ENCODE data around the gene MAMDC4.
"Not testable (repeated sequence)": the region's sequence is repeated elsewhere in the genome, so short reads cannot be mapped to it uniquely, and the experiment has no call there.

MAMDC4 gene

DNA sequence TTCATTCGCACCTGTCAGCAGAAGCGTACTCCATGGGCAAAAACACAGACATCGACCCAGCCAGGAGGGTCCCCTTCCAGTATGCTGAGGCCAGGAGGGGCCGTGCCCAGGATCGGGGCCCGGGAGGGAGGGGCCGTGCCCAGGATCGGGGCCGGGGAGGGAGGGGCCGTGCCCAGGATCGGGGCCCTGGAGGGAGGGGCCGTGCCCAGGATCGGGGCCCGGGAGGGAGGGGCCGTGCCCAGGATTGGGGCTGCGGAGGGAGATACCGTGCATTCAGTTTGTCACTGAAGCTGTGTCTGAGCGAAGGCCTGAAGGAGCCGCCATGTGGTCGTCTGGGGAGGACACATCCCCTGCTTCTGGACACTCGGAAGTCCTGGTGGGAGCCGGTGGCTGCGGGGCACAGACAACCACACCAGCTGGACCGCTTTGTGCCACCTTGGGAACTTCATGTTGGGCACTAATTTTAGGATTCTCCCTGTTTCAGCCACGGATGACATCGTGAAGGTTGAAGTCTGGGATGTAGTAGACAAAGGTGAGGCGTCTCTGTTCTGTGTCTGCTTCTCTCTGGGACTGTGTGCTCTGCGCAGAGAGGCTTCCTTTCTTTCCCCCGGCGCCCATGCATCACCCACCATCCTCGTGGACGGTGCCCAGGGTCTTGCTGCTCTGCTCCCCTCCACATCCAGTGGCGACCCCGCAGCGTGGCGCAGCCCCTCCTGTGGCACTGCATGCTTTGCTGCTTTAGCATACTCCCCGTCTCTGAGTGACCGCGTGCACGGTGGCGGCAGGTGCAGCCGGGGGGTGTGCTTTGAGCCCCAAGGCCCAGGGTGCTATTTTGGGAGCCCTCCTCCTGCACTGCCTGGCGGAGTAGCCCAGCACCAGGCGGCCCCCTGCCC, 26.6 kb upstream of the MAMDC4 start:
- DNase-seq (ENCODE audit: low spot score): no peak

DNA sequence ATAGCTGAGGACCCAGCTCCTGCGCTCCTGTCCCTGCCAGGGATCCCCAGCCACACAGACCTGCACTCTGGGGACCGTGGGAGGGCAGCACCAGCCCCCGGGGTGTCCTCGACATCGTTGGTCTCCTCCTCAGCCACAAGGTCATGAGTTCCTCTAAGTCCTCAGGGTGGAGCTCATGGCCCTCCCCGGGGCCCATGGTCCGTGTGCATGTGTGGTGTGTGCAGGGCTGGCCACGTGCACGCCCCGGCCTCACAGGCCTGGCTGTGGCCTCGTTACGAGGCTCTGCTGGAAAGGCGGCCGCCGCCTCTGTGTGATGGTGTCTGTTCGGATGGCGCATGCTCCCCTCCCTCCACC, 26.0 kb upstream of the MAMDC4 start:
- DNase-seq (ENCODE audit: low spot score): no peak

DNA sequence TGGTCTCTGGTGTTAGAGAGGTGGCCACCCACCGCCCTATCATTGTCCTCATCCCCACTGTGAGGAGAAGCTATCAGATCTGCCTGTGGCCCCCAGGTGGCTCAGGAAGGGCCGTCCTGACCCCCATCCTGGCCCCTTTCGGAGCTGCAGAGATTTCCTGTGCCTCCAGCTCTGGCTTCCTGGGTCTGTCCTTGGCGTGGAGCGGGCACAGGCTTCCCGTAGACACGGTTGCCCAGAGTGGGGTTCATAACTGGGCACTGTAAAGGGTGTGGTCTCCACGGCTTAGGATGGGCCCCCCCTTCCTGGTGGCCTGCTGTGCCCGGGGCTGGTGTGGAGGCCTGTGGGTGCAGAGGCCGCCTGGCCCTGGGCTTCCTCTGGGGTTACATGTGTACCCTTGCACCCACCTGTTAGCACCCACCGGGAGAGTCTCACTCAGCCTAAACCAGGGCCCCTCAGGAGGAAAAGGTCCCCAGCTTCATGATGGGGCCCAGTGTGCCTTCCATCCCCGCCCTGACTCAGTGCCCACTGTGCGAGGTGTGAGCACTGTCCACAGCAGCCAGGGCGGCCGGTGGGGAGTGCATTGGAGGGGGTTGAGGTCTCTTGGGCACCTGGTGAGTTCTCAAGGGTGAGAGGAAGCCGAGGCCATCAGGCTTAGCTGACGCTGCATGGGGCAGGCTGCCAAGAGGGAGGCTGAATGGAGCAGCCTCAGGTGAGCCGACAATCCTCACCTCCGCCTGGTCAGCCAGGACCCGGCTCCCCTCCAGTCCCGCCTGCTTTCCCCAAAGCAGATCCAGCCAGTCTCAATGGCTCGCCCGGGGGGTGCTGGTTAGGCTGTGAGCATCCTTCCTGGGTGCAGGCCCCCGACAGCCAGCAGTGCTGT, 25.2 kb upstream of the MAMDC4 start:
- no peak for DNase-seq (ENCODE audit: low spot score)

DNA sequence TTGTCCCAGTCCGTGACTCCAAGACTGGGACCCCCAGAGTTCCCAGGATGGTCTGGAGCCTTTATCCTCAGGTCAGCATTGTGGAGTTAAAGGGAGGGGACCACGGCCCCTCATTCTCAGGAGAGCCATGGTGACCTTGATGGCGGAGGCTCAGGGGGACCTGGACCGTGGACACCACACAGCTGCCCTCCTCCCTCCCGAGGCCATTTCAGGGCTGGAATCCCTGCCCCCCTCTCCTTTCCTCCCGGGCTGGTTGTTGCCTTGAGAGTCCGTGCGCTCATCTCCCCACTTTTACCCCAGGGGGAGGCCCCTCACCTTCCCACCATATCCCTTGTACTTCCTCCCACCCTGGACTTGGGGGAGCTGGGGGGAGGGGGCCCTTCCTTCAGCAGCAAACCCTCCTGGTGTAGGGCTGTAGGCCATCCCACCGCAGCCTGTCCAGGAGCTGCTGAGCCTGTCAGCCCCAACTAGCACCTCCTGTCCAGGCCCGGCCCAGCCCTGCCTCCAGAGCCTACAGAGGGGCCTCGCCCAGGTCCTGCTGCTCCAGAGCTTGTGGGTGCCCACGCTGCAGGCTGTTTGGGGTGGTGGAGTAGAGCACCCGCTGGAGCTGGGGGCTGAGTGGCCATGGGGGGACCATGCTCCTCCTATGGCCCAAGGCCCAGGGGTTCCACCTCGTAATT, 24.2 kb upstream of the MAMDC4 start:
- no peak for DNase-seq (ENCODE audit: low spot score)

DNA sequence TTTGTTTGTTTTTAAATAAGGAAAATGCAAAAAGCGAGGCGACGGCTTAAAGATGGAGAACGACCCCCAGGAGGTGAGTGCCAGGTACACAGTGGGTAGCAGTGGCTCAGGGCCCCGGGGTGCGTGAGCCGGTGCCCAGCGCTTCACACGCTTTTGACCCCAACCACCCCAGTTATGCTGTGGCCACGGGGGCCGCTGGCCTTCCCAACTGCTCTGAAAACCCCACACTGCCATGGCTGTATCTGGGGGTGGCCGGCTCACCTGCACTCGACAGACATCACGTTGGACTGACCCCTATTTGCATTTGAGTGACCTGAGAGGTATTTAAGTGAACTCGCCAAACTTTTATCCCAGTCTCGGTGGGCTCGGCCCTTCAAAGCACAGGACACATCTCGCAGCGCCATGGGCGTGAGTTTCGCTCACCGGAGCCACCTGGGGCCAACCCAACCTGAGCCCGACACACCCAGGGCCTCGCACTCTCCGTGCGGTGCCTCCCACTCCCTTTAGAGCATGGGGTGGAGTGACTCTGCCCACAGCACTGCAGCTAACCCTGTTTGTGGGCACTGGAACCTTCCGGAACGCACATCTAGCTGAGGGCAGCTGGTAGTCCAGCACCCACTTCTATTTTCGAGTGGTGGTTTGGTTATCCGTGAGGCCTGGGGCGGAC, 23.5 kb upstream of the MAMDC4 start:
- DNase-seq (ENCODE audit: low spot score): no peak

DNA sequence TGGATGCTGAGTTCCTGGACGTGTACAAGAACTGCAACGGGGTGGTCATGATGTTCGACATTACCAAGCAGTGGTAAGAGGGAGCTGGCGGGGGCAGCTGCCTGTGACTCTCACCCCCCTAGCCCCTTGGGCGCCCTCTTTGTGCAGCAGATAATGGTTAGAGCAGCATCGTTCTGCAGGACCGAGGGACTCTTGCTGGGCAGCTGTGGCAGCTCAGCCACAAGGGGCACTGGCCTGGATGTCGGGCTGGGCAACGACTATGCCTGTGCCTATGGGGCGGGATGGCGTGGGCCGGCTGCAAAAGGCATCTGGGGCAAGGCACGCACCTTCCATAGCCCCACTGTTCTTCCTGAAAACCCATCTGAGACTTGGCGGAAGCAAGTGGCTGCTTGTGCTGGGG, 22.7 kb upstream of the MAMDC4 start:
- no peak for DNase-seq (ENCODE audit: low spot score)

DNA sequence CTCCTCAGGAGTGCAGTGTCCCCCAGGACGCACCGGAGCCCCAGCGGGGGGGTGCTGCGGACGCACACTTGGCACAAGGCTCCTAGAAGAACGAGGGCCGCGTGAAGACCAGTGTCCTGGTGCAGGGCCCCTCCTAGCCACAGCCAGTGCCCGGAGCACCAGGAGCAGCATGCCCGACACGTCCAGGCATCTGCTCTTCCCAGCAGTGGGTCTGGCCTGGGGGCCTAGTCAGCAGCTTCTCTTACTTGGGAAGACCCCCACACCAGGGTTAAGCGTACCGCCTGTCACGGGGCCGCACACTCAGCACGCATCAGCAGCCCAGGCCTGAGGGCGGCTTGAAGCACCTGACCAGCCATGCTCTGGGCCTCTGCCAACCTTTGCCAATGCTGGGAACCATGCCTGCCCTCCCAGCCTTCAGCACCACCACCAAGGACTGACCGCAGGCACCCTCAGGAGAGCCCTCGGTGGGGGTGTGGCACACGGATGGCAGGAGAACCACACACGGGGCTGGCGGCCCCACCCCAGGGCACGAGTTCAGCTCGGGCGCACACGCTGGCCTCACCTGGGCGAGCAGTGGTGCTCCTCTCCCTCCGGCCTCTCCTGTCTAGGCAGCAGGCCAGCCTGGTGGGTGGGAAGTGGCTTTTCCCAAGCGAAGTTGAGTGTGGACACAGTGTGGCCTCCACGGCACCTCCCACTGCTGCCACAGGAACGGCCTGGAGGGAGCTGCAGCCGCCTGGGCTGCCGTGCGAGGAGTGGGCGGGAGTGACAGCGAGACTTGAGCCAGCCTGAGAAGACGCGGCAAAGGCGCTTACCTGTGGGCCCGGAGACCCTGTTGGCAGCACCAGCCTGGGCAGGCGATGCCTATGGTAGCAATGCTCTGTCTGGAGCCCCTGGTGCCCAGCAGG, 21.9 kb upstream of the MAMDC4 start:
- DNase-seq (ENCODE audit: low spot score): no peak

DNA sequence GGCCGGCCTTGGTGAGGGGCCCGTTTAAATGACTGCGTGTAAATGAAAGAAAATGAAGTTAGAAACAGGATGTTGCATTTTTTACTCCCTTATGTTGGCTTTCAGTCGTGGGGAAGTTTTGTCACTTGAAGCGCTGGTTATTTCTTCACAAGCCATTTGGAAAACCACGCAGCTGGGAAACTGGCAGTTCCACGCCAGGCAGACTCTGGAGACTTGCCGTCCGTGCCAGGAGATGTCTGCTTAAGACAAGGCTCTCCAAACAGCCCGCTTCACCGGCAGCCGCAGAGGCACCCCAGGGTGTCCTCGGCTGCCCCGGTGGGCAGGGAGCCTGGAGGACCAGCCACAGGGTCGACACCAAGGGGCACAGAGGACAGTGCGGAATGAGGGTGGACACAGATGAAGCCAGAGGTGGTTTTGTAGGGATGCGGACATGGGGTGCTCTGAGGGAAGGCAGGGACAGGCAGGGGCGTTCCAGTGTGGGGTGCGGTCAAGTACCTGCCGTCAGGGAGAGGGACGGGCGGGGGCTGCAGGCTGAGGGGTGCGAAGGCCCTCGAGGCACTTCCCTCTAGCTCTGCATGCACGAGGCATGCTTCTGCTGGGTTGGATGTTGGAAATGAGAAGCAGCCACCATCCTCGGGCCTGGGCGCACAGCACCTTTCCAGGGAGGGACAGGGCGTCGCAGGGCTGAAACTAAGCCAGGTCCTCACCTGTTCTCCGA, 21.0 kb upstream of the MAMDC4 start:
- DNase-seq (ENCODE audit: low spot score): no peak

DNA sequence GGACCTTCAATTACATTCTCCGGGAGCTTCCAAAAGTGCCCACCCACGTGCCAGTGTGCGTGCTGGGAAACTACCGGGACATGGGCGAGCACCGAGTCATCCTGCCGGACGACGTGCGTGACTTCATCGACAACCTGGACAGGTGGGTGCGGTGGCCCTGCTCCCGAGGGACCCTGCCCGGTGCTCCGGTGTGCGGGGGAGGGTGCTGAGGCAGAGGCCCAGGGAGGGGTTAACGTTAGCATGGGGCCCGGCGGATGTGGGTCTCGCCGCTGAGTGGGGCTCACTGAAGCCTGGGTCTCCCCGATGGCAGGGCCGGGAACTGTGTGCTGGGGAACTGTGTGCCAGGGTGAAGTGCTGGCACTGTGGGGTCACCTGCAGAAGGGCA, 20.4 kb upstream of the MAMDC4 start:
- DNase-seq (ENCODE audit: low spot score): no peak

DNA sequence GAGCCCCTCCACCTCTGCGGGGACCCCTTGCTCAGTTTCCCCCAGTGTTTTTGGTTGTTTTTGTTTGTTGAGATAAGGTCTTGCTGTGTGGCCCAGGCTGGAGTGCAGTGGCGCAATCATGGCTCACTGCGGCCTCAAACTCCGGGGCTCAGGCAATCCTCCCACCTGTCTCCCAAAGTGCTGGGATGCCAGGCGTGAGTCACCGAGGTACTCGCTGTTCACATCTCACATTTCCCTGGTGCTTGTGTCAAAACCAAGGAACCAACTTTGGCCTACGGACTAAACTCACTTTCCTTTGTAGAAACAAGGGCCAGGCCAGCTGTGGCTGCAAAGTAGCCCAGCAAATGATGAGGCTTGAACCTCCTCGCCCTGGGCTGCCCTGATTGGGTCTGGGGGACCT, 19.6 kb upstream of the MAMDC4 start:
- DNase-seq (ENCODE audit: low spot score): no peak

DNA sequence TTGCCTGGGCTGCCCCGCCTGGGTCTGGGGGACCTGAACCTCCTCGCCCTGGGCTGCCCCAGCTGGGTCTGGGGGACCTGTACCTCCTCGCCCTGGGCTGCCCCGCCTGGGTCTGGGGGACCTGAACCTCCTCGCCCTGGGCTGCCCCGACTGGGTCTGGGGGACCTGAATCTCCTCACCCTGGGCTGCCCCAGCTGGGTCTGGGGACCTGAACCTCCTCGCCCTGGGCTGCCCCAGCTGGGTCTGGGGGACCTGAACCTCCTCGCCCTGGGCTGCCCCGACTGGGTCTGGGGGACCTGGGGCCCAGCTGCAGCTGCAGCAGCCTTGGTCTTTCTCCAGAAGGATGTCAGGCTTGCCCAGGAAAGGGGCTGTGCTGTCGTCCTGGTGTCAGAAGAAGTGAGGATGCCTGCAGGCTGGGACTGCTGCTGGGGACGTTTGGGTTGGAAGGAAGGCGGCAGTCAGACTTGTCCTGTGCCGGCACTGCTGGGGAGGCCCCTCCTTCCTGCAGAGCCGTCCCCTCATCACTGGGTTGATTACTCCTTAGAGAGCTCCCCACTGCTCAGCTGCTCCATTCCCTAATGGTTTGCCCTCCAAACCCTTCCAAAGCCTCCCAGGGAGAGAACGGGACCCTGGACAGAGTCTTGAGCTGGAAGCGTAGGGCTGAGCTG, 18.6 kb upstream of the MAMDC4 start:
- not testable (repeated sequence) for DNase-seq (ENCODE audit: low spot score)

DNA sequence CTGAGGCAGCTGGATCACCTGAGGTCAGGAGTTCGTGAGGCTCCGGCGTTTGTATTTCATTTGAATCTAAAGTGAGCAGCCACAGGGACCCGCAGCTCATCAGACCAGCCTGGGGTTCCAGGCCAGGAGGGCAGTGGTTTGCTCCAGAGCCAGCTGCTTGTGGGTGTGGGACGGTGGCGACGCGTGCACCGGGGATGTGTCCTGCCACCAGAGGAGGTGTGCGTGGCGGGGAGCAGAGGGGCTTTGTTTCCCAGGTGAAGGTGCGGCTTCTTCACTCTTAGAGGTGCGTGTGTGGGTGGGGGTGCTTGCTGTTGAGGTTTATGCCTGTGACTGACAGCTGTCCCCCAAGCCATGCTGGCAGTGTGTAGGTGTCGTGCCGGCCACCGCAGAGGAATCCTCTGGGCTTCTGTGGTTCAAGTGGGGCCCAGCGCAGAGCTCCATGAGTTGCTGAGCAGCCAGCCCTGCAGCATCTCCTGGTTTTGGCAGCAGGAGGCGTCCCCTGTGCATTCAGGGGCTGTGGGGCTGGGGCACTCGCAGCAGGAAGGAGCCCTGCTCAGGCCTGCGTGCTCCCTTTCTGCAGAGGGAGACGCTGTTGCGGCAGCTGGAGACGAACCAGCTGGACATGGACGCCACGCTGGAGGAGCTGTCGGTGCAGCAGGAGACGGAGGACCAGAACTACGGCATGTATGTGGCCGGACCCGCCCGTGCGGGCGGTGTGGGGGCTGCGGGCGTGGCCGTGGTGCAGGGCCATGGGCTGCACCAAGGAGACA, 16.8 kb upstream of the MAMDC4 start:
- no peak for DNase-seq (ENCODE audit: low spot score)

DNA sequence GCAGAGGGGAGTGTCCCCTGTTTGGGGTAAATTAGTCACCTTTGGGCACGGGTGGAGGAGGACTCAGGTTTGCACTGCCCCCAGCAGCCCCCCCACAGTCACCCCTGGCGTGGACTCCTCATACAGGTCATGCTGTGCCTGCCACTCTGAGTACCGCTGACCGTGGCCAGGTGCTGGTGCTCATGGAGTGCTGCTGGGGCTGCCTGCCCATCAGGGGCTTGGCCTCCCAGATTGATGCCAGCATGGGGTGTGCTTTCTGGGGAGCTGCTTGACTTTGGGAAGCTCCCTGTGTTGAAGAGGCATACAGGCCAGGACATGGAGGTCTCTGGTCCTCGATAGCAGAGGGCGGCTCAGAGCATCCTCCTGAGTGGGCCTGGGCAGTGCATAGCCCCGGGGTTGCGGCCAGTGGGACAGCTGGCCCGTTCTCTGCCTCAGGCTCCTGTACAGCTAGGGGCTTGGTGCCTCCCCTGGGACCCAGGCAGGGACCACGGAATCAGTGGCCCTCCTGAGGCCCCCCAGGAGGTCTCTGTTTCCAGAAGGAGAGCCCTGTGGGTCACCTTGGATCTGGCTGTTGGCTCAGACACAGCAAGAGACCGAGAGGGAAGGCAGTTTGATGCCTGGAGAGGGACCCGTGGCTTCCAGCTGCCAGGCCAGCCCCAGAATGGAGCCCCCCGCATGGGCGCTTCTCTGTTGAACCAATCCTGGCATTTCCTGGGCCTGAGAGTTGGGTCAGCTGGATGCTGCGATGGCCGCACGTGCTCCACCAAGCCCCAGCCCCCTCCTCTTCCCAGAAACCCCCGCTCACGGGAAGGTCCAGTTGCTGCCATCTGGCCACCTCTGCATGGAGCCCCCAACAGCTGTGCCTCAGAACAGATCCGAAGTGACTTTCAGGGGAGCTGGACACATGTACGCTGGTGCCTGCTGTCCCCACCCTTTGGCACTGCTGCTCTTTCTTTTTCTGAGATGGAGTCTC, 15.9 kb upstream of the MAMDC4 start:
- DNase-seq (ENCODE audit: low spot score): no peak

DNA sequence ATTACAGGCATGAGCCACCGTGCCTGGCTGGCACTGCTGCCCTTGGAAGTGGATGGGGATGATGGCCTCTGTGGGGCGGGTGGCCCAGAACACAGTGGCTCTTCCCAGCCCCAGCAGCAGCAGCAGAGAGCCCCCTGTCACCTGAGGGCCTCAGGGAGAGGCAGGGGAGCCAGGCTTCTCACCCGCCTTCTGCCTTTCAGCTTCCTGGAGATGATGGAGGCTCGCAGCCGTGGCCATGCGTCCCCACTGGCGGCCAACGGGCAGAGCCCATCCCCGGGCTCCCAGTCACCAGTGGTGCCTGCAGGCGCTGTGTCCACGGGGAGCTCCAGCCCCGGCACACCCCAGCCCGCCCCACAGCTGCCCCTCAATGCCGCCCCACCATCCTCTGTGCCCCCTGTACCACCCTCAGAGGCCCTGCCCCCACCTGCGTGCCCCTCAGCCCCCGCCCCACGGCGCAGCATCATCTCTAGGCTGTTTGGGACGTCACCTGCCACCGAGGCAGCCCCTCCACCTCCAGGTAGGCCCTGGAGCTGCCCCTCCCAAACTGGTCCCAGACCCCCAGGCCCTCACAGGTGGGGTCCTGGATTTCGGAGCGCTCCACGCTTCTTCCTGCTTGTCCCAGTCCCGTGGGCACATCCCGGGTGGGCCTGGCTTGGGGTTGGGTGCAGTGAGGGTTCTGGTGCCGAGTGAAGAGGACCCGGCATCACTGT, 14.8 kb upstream of the MAMDC4 start:
- no peak for DNase-seq (ENCODE audit: low spot score)

DNA sequence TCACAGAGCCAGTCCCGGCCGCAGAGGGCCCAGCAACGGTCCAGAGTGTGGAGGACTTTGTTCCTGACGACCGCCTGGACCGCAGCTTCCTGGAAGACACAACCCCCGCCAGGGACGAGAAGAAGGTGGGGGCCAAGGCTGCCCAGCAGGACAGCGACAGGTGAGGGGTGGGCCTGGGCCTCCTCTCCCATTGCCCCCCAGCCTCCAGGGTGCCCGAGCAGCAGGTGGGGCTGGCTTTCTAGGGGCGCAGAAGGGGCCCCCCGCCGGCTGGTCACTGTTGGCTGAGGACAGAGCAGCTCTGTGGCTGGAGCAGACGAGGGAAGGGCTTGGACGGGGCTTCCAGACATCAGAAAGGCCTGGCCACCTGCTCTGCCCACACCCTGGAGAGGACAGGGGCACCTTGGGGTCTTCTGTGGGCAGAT, 14.3 kb upstream of the MAMDC4 start:
- DNase-seq (ENCODE audit: low spot score): not testable (repeated sequence)

DNA sequence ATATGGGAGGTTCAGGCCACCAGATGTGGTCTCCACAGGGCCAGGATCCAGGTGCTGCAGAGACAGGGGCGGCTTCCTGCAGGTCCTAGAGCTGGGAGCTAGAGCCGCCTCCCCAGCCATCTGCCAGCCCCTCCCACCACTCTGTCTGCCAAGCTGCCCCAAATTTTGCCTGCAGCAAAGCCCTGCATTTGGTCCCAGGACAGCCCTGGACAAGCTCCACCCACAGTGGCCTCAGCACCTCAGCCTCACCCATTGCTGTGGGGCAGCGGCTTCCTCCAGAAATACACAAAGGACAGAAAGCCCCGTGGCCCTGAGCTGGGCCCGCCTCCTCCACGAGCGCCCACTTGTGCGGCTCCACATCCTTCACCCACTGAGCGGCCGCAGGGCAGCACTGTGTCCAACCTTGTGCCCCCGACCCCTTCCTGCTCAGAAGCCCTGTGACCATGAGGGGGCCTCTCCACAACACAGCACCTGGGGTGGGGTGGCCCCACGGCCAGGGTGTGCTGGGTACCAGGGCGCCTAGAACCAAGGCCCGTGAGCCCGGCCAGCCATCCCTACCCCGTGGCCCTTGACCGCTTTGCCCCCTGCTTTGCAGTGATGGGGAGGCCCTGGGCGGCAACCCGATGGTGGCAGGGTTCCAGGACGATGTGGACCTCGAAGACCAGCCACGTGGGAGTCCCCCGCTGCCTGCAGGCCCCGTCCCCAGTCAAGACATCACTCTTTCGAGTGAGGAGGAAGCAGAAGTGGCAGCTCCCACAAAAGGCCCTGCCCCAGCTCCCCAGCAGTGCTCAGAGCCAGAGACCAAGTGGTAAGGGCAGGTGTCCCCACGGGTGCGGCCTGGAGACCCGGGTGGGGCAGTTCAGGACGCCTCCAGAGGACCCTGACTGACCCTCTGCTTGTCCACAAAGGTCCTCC, 13.6 kb upstream of the MAMDC4 start:
- no peak for DNase-seq (ENCODE audit: low spot score)

Measured in HuH-7.5 (cell line).